Esophagus mucosa (tissue), 1 donor: ENCODE results near the gene UBR1. TPM values are rescaled to one million over a fixed set of nuclear protein-coding genes. Genes with fewer than 3 reads are reported as not detected.

ENCODE experiments used
- ATAC-seq: fragments of 200-7000 bp; cut with Tn5 transposase; one replicate; pipeline ENCODE4 v1.9.1; 2020
- total RNA-seq: library from RNA; stranded (reverse); gene quantifications from one replicate; pipeline ENCODE4 v1.2.4, GENCODE V29; 2023
- donor health status: DM: yes; HTN: yes; CAD: no.

UBR1 gene
- total RNA-seq, 1 donor from 2014 or later, result 9.1 TPM

- ATAC-seq, result no peak
These were observed 620 bp upstream of the UBR1 start for GRCh38 chr15:43106486-43106829.

- ATAC-seq, result peak; percentile 30
These were observed 631 bp downstream of the UBR1 start for GRCh38 chr15:43105077-43105736.

GRCh38 chr15:43104426-43104825, 1.4 kb downstream of the UBR1 start:
- ATAC-seq, result no peak

GRCh38 chr15:43103907-43104306, 1.9 kb downstream of the UBR1 start:
- peak; percentile 31 for ATAC-seq

- ATAC-seq, result no peak
These were observed 3.7 kb downstream of the UBR1 start for GRCh38 chr15:43102187-43102586.

GRCh38 chr15:43100971-43101370, 4.9 kb downstream of the UBR1 start:
- peak; percentile 87 for ATAC-seq

GRCh38 chr15:43099105-43099845, 6.6 kb downstream of the UBR1 start:
- no peak for ATAC-seq

GRCh38 chr15:43096411-43096810, 9.4 kb downstream of the UBR1 start:
- ATAC-seq, result no peak

- ATAC-seq, result peak; percentile 85
These were observed 10.0 kb downstream of the UBR1 start for GRCh38 chr15:43095708-43096347.

GRCh38 chr15:43095243-43095642, 10.6 kb downstream of the UBR1 start:
- ATAC-seq, result peak; percentile 39

GRCh38 chr15:43094416-43095030, 11.3 kb downstream of the UBR1 start:
- ATAC-seq, result no peak

- ATAC-seq, result no peak
These were observed 12.8 kb downstream of the UBR1 start for GRCh38 chr15:43093026-43093425.

- no peak for ATAC-seq
These were observed 14.0 kb downstream of the UBR1 start for GRCh38 chr15:43091859-43092258.

- ATAC-seq, result no peak
These were observed 19.3 kb downstream of the UBR1 start for GRCh38 chr15:43086551-43086950.

GRCh38 chr15:43085921-43086320, 19.9 kb downstream of the UBR1 start:
- no peak for ATAC-seq

- no peak for ATAC-seq
These were observed 23.3 kb downstream of the UBR1 start for GRCh38 chr15:43082509-43082908.

- ATAC-seq, result no peak
These were observed 24.6 kb downstream of the UBR1 start for GRCh38 chr15:43081283-43081682.

GRCh38 chr15:43071451-43071850, 34.4 kb downstream of the UBR1 start:
- ATAC-seq, result no peak

- no peak for ATAC-seq
These were observed 34.9 kb downstream of the UBR1 start for GRCh38 chr15:43070893-43071292.

- no peak for ATAC-seq
These were observed 35.6 kb downstream of the UBR1 start for GRCh38 chr15:43070249-43070648.

- no peak for ATAC-seq
These were observed 37.9 kb downstream of the UBR1 start for GRCh38 chr15:43067717-43068461.

GRCh38 chr15:43056696-43057095, 49.1 kb downstream of the UBR1 start:
- no peak for ATAC-seq

- no peak for ATAC-seq
These were observed 53.0 kb downstream of the UBR1 start for GRCh38 chr15:43052860-43053259.
